Smooth muscle cell (in vitro differentiated cells): ENCODE measurements around the gene APH1B. TPM values are rescaled to one million over a fixed set of nuclear protein-coding genes. Genes with fewer than 3 reads are reported as not detected.
A peak's percentile ranks its signal among the peaks of the same experiment; 100 is the strongest.

Experiments used
- DNase-seq: peaks from one replicate; lab custom pipeline; 2025; ENCODE audit not compliant: unreplicated experiment; lab: John Stamatoyannopoulos, UW
- H2AFZ ChIP-seq: fragments of 200-600 bp; sonication (generic); 2 replicates; pipeline ENCODE4 v1.6.0; 2016; ENCODE audit warnings: antibody characterized with exemption, low read depth, mild to moderate bottlenecking
- H3F3A ChIP-seq: fragments of 200-600 bp; sonication (generic); 2 replicates; pipeline ENCODE4 v1.6.0; 2017; ENCODE audit warnings: antibody characterized with exemption, low read depth
- H3K27ac ChIP-seq: fragments of 200-600 bp; sonication (generic); 2 replicates; pipeline ENCODE4 v1.5.1; 2016; ENCODE audit warnings: low read depth, mild to moderate bottlenecking
- H3K27me3 ChIP-seq: fragments of 200-600 bp; sonication (generic); 2 replicates; pipeline ENCODE4 v1.6.1; 2016; ENCODE audit warnings: low read depth, mild to moderate bottlenecking
- H3K36me3 ChIP-seq: fragments of 200-600 bp; sonication (generic); 2 replicates; pipeline ENCODE4 v1.5.1; 2016; ENCODE audit warnings: low read depth
- H3K4me1 ChIP-seq: fragments of 200-600 bp; sonication (generic); 2 replicates; pipeline ENCODE4 v1.5.1; 2016; ENCODE audit warnings: low read depth
- H3K4me2 ChIP-seq: fragments of 200-600 bp; sonication (generic); 2 replicates; pipeline ENCODE4 v1.6.0; 2016; ENCODE audit warnings: mild to moderate bottlenecking
- H3K4me3 ChIP-seq: fragments of 200-600 bp; sonication (generic); 2 replicates; pipeline ENCODE4 v1.5.1; 2016; ENCODE audit warnings: mild to moderate bottlenecking
- H3K79me2 ChIP-seq: fragments of 200-600 bp; sonication (generic); 2 replicates; pipeline ENCODE4 v1.6.0; 2016; ENCODE audit warnings: low read depth, mild to moderate bottlenecking
- H3K9ac ChIP-seq: fragments of 200-600 bp; sonication (generic); 2 replicates; pipeline ENCODE4 v1.6.0; 2016; ENCODE audit warnings: low read depth
- H3K9me3 ChIP-seq: fragments of 200-600 bp; sonication (generic); replicated peaks from 2 replicates; pipeline ENCODE4 v1.5.1; 2016; ENCODE audit warnings: low read depth
- H4K20me1 ChIP-seq: fragments of 200-600 bp; sonication (generic); 2 replicates; pipeline ENCODE4 v1.6.0; 2016; ENCODE audit warnings: low read depth
- CTCF ChIP-seq: fragments of 200-600 bp; sonication (generic); IDR thresholded peaks from 2 replicates; pipeline ENCODE4 v1.5.1; 2017; ENCODE audit warnings: borderline replicate concordance, mild to moderate bottlenecking, antibody characterized with exemption; ENCODE audit not compliant: insufficient read depth, poor library complexity, severe bottlenecking
- WGBS: methylation state at CpG from one replicate; pipeline ENCODE4 v1.1.7; 2016; ENCODE audit warnings: low lambda C conversion rate; 5-methylcytosine and 5-hydroxymethylcytosine counted together
- polyA plus RNA-seq: library from polyadenylated mRNA; unstranded; fragments of >200 nt; fragmentation: Nextera tagmentation; extraction: Ambion mirVana; gene quantifications from 2 replicates; pipeline ENCODE4 v1.2.1, GENCODE V29; 2016
- total RNA-seq: library from RNA; depleted of rRNA; stranded (reverse); fragments of >200 nt; gene quantifications from 2 replicates; pipeline ENCODE4 v1.2.3, GENCODE V29; 2014

APH1B gene
- total and polyA plus RNA-seq, 2 experiments from 2014 or later: 14.3 to 15.5 TPM

DNA sequence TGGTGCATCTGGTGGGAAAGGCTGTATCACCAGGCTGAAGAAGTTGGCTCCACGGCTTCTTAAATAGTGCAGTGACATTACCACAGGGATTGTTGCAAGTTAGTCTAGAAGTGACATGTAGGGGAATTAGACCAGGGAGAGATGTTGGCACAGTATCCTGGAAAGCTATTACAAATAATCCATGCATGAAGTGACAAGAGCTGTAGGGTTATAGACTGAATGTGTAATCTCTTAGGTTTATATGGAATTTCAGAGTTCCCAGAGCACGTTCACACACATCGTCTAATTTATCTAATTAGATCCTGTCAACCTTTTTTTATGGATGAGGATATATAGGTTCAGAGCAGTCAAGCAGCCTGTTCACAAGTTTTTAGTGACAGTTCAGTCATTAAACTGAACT lies 37.3 kb upstream of the APH1B start:
- Histone ChIP-seq H3K27ac (no peak overlapping the region), H4K20me1 (peaks cover 31% of the 10 kb centered on the region), H3K4me2 (no peak overlapping the region), H3K4me3 (no peak overlapping the region), H3K36me3 (no peaks in the 10 kb centered on the region), H3K9ac (no peak overlapping the region), H3F3A (peaks cover 19% of the 10 kb centered on the region), H3K79me2 (peaks cover 20% of the 10 kb centered on the region), H3K9me3 (no peaks in the 10 kb centered on the region), H3K27me3 (no peaks in the 10 kb centered on the region), H2AFZ (no peak overlapping the region), H3K4me1 (no peaks in the 10 kb centered on the region)
- no peak for TF ChIP-seq CTCF
- 68% methylated on average over 3 of the region's 3 CpGs for WGBS
- no peak for DNase-seq

DNA sequence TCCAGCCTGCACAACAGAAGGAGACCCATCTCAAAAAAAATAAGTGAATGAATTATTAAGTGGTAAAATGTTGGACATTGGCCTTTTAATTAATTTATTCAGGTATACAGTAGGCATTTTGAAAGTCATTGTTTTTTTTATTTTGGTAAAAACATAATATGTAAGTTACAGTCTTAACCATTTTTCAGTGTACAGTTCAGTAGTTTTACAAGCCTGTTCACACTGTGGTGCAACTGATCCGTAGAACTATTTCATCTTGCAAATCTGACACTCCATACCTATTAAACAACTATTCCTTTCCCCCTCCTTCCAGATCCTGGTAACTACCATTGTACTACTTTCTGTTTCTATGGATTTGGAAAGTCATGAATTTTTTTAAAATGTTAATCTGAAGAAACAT lies 36.1 kb upstream of the APH1B start:
- no peak for DNase-seq
- Histone ChIP-seq H3K9me3 (no peaks in the 10 kb centered on the region), H3K9ac (no peak overlapping the region), H3K27me3 (no peaks in the 10 kb centered on the region), H2AFZ (no peak overlapping the region), H3F3A (peaks cover 19% of the 10 kb centered on the region), H3K36me3 (no peaks in the 10 kb centered on the region), H3K4me1 (no peaks in the 10 kb centered on the region), H3K27ac (no peak overlapping the region), H3K4me2 (no peak overlapping the region), H3K79me2 (peaks cover 20% of the 10 kb centered on the region), H4K20me1 (peaks cover 24% of the 10 kb centered on the region), H3K4me3 (no peak overlapping the region)
- TF ChIP-seq CTCF: no peak
- 97% methylated on average over 1 of the region's 1 CpG for WGBS

DNA sequence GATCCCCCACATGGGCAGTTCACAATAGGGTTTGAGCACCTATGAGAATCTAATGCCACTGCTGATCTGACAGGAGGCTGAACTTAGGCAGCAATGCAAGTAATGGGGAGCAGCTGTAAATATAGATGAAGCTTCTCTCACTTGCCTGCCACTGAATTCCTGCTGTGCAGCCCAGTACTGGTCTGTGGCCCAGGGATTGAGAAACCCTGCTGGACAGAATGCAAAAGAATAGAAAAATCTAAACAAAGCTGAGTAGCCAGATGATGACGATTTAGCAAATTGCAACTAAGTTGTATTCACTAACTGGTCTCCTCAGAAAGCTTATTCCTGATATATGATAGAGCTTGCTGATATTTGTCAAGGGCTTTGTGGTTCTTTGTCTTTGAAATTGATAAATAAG lies 34.3 kb upstream of the APH1B start:
- H3K9ac ChIP-seq: no peak overlapping the region
- H2AFZ ChIP-seq: no peak overlapping the region
- no peaks in the 10 kb centered on the region for H3K4me1 ChIP-seq
- no peaks in the 10 kb centered on the region for H3K36me3 ChIP-seq
- H3K27me3 ChIP-seq: no peaks in the 10 kb centered on the region
- no peak overlapping the region for H3K4me2 ChIP-seq
- no peak overlapping the region for H3K27ac ChIP-seq
- H3F3A ChIP-seq: peaks cover 19% of the 10 kb centered on the region
- no peak for DNase-seq
- no peaks in the 10 kb centered on the region for H3K9me3 ChIP-seq
- no peak overlapping the region for H3K4me3 ChIP-seq
- peaks cover 9% of the 10 kb centered on the region for H3K79me2 ChIP-seq
- peaks cover 21% of the 10 kb centered on the region for H4K20me1 ChIP-seq
- TF ChIP-seq CTCF: no peak
- 100% methylated on average over 1 of the region's 1 CpG for WGBS

DNA sequence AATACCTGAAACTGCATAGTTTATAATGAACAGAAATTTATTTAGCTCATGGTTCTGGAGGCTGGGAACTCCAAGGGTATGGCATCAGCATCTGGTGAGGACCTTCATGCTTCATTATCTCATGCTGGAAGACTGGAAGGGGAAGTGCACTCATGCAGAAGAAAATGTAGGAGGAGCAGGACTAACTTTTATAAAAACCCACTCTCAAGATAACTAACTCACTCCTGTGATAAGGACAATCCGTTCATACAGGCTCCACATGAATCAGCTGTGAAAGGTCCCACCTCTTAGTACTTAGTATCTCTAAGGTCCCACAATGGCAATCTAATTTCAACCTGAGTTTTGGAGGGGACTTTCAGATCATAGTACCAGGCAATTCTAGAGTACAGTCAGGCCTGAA lies 33.6 kb upstream of the APH1B start:
- Histone ChIP-seq H3K9me3 (no peaks in the 10 kb centered on the region), H3F3A (peaks cover 12% of the 10 kb centered on the region), H3K36me3 (no peaks in the 10 kb centered on the region), H3K9ac (no peak overlapping the region), H4K20me1 (peaks cover 15% of the 10 kb centered on the region), H2AFZ (no peak overlapping the region), H3K27me3 (no peaks in the 10 kb centered on the region), H3K4me1 (no peaks in the 10 kb centered on the region), H3K27ac (peak overlapping the region; percentile 34), H3K79me2 (peaks cover 8% of the 10 kb centered on the region), H3K4me2 (no peak overlapping the region), H3K4me3 (no peak overlapping the region)
- WGBS: 69% methylated on average over 1 of the region's 1 CpG
- TF ChIP-seq CTCF: no peak
- no peak for DNase-seq
